GM23338 (cell line): ENCODE measurements around the gene CSTPP1.

Experiments
- CREB1 ChIP-seq: fragments of 250-450 bp; sonication (Bioruptor Pico); IDR thresholded peaks from 2 replicates; pipeline ENCODE4 v1.5.0; 2020; ENCODE audit warnings: low read depth, mild to moderate bottlenecking, moderate library complexity
- CTCF ChIP-seq, 2 experiments: fragments of 200-600 bp in 1 of 2; sonication (generic) in 1 of 2; conservative IDR thresholded peaks; 2 replicates each; pipeline versions ENCODE4 v1.5.1 to v1.6.1; 2016 to 2017; ENCODE audit warnings: antibody characterized with exemption in 2 of 2, low read depth in 2 of 2, mild to moderate bottlenecking in 2 of 2, moderate library complexity in 1 of 2
- ETS1 ChIP-seq: IDR thresholded peaks from 2 replicates; pipeline ENCODE4 v1.6.1; 2016; ENCODE audit warnings: antibody characterized with exemption
- EZH2 ChIP-seq: fragments of 200-600 bp; sonication (generic); IDR thresholded peaks from one replicate; pipeline ENCODE4 v1.8.0; 2017; ENCODE audit warnings: antibody characterized with exemption, mild to moderate bottlenecking, low read depth; ENCODE audit not compliant: unreplicated experiment
- EZH2phosphoT487 ChIP-seq: fragments of 200-600 bp; sonication (generic); IDR thresholded peaks from one replicate; pipeline ENCODE4 v1.8.1; 2018; ENCODE audit warnings: antibody characterized with exemption; ENCODE audit not compliant: unreplicated experiment
- JUNB ChIP-seq: IDR thresholded peaks from one replicate; pipeline ENCODE4 v1.6.1; 2016; ENCODE audit warnings: antibody characterized with exemption; ENCODE audit not compliant: unreplicated experiment
- NANOG ChIP-seq: IDR thresholded peaks from 2 replicates; pipeline ENCODE4 v1.6.1; 2016; ENCODE audit warnings: antibody characterized with exemption, borderline replicate concordance
- POLR2AphosphoS5 ChIP-seq: IDR thresholded peaks from 2 replicates; pipeline ENCODE4 v1.6.1; 2016; ENCODE audit warnings: antibody characterized with exemption, low read depth
- REST ChIP-seq: IDR thresholded peaks from one replicate; pipeline ENCODE4 v1.6.1; 2018; ENCODE audit warnings: antibody characterized with exemption; ENCODE audit not compliant: unreplicated experiment
- STAT1 ChIP-seq: IDR thresholded peaks from one replicate; pipeline ENCODE4 v1.6.1; 2016; ENCODE audit warnings: antibody characterized with exemption; ENCODE audit not compliant: unreplicated experiment
- ZNF114 ChIP-seq: fragments of 250-450 bp; sonication (Bioruptor Pico); IDR thresholded peaks from 2 replicates; pipeline ENCODE4 v1.5.0; 2020; ENCODE audit warnings: mild to moderate bottlenecking, moderate library complexity
- ZNF331 ChIP-seq: fragments of 250-450 bp; sonication (Bioruptor Pico); IDR thresholded peaks from 2 replicates; pipeline ENCODE4 v1.5.0; 2020; ENCODE audit warnings: low read depth, mild to moderate bottlenecking, moderate library complexity
- ZNF462 ChIP-seq: fragments of 250-450 bp; sonication (Bioruptor Pico); IDR thresholded peaks from 2 replicates; pipeline ENCODE4 v1.5.0; 2020; ENCODE audit warnings: mild to moderate bottlenecking, moderate library complexity

GRCh38 chr11:46944356-46945075 is 8.0 kb downstream of the CSTPP1 start:
- TF ChIP-seq CTCF (conservative IDR thresholded peaks at IDR 0.05; ENCODE audit: low read depth in 2 of 2) (no peak), EZH2 (no peak), ETS1 (no peak), EZH2phosphoT487 (no peak), POLR2AphosphoS5 (no peak), REST (no peak), CREB1 (CRISPR knock-in tag) (no peak), JUNB (no peak), STAT1 (no peak), ZNF114 (CRISPR knock-in tag) (no peak), NANOG (no peak), ZNF331 (CRISPR knock-in tag) (no peak), ZNF462 (CRISPR knock-in tag) (no peak)
